Endothelial cell (in vitro differentiated cells): ENCODE results near the gene CTDSPL. TPM values are rescaled to one million over a fixed set of nuclear protein-coding genes. Genes with fewer than 3 reads are reported as not detected.
A peak's percentile ranks its signal among the peaks of the same experiment; 100 is the strongest.

Source experiments
- DNase-seq: peaks from one replicate; pipeline ENCODE4 v3.0.0; 2021; ENCODE audit warnings: low spot score
- H3K27ac Mint-ChIP-seq: one replicate; pipeline ENCODE4 v1.8.0; 2021; ENCODE audit warnings: mixed read lengths, inconsistent platforms; ENCODE audit not compliant: unreplicated experiment
- H3K27me3 Mint-ChIP-seq: one replicate; pipeline ENCODE4 v1.8.0; 2021; ENCODE audit warnings: mild to moderate bottlenecking, moderate library complexity, mixed read lengths, inconsistent platforms; ENCODE audit not compliant: unreplicated experiment
- H3K36me3 Mint-ChIP-seq: one replicate; pipeline ENCODE4 v1.8.0; 2021; ENCODE audit warnings: mild to moderate bottlenecking, low read depth, mixed read lengths, inconsistent platforms; ENCODE audit not compliant: unreplicated experiment
- H3K4me1 Mint-ChIP-seq: one replicate; pipeline ENCODE4 v1.8.0; 2021; ENCODE audit warnings: mild to moderate bottlenecking, mixed read lengths, inconsistent platforms; ENCODE audit not compliant: unreplicated experiment
- H3K4me3 Mint-ChIP-seq: one replicate; pipeline ENCODE4 v1.8.0; 2021; ENCODE audit warnings: mild to moderate bottlenecking, mixed read lengths, inconsistent platforms; ENCODE audit not compliant: unreplicated experiment
- H3K9me3 Mint-ChIP-seq: one replicate; pipeline ENCODE4 v1.8.0; 2021; ENCODE audit warnings: mixed read lengths, inconsistent platforms; ENCODE audit not compliant: unreplicated experiment
- CTCF ChIP-seq: fragments of 200-600 bp; sonication (generic); IDR thresholded peaks from one replicate; pipeline ENCODE4 v1.5.0; 2021; ENCODE audit warnings: antibody characterized with exemption; ENCODE audit not compliant: unreplicated experiment
- total RNA-seq: library from RNA; stranded (reverse); fragmentation: NEBNext Ultra II Directional; extraction: Animal tissue kit (Norgen Biotek cat#: 25700); gene quantifications from one replicate; pipeline ENCODE4 v1.2.1, GENCODE V29; 2021; ENCODE audit not compliant: unreplicated experiment

Gene CTDSPL
- total RNA-seq, 1 donor from 2014 or later = 71.4 TPM

GRCh38 chr3:37955918-37956707 is 94.4 kb downstream of the CTDSPL start:
- Mint-ChIP-seq H3K27ac (peak overlapping the region; percentile 99), H3K36me3 (peaks cover 22% of the 10 kb centered on the region), H3K4me3 (no peak overlapping the region), H3K9me3 (no peaks in the 10 kb centered on the region), H3K27me3 (peaks cover 2% of the 10 kb centered on the region), H3K4me1 (peaks cover 60% of the 10 kb centered on the region)
- TF ChIP-seq CTCF = no peak
- DNase-seq = no peak

GRCh38 chr3:37956723-37957538 is 95.3 kb downstream of the CTDSPL start:
- Mint-ChIP-seq H3K27ac (peak overlapping the region; percentile 99), H3K27me3 (peaks cover 2% of the 10 kb centered on the region), H3K36me3 (peaks cover 20% of the 10 kb centered on the region), H3K4me1 (peaks cover 68% of the 10 kb centered on the region), H3K4me3 (no peak overlapping the region), H3K9me3 (no peaks in the 10 kb centered on the region)
- TF ChIP-seq CTCF = no peak
- DNase-seq = no peak

- H3K4me3 Mint-ChIP-seq = peak overlapping the region; percentile 80
- TF ChIP-seq CTCF = no peak
- H3K4me1 Mint-ChIP-seq = peaks cover 74% of the 10 kb centered on the region
- DNase-seq = no peak
- H3K27ac Mint-ChIP-seq = peak overlapping the region; percentile 99
- H3K36me3 Mint-ChIP-seq = peaks cover 14% of the 10 kb centered on the region
- peaks cover 2% of the 10 kb centered on the region for H3K27me3 Mint-ChIP-seq
- H3K9me3 Mint-ChIP-seq = no peaks in the 10 kb centered on the region
Measured at GRCh38 chr3:37957539-37957936, 95.9 kb downstream of the CTDSPL start.

- Mint-ChIP-seq H3K27ac (peak overlapping the region; percentile 49), H3K4me1 (peaks cover 65% of the 10 kb centered on the region), H3K36me3 (peaks cover 17% of the 10 kb centered on the region), H3K4me3 (no peak overlapping the region), H3K27me3 (peaks cover 2% of the 10 kb centered on the region), H3K9me3 (no peaks in the 10 kb centered on the region)
- no peak for DNase-seq
- no peak for TF ChIP-seq CTCF
Measured at GRCh38 chr3:37961622-37962431, 100.1 kb downstream of the CTDSPL start.
